ENCODE data around the gene PRSS57. TPM values are rescaled to one million over a fixed set of nuclear protein-coding genes. Genes with fewer than 3 reads are reported as not detected.

The PRSS57 gene
- total and polyA plus RNA-seq, 2 of the 13 experiments (the other 11 are each of a cell fraction or from before 2014, with no cell fraction given) = 0.12 TPM; not detected in 1

- TF ChIP-seq, protein P1, sequence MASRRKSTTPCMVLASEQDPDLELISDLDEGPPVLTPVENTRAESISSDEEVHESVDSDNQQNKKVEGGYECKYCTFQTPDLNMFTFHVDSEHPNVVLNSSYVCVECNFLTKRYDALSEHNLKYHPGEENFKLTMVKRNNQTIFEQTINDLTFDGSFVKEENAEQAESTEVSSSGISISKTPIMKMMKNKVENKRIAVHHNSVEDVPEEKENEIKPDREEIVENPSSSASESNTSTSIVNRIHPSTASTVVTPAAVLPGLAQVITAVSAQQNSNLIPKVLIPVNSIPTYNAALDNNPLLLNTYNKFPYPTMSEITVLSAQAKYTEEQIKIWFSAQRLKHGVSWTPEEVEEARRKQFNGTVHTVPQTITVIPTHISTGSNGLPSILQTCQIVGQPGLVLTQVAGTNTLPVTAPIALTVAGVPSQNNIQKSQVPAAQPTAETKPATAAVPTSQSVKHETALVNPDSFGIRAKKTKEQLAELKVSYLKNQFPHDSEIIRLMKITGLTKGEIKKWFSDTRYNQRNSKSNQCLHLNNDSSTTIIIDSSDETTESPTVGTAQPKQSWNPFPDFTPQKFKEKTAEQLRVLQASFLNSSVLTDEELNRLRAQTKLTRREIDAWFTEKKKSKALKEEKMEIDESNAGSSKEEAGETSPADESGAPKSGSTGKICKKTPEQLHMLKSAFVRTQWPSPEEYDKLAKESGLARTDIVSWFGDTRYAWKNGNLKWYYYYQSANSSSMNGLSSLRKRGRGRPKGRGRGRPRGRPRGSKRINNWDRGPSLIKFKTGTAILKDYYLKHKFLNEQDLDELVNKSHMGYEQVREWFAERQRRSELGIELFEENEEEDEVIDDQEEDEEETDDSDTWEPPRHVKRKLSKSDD (CRISPR knock-in tag; IDR thresholded peaks at IDR 0.05; ENCODE audit: low read depth) = no peak
- 0 out of 2 replicates have a peak, but pooled peaks have one; percentile 6 for TF ChIP-seq ZNF510 (CRISPR knock-in tag; IDR thresholded peaks at IDR 0.05; ENCODE audit: low read depth)
- TF ChIP-seq HNRNPL (IDR thresholded peaks at IDR 0.05; ENCODE audit: low read depth, low read length) = 0 out of 2 replicates have a peak, but pooled peaks have one; percentile 7
- peak; percentile 50; the same call in 1 of the 2 replicates for TF ChIP-seq TAF1 (CRISPR knock-in tag; IDR thresholded peaks at IDR 0.05)
- no peak for TF ChIP-seq ZNF234 (CRISPR knock-in tag; conservative IDR thresholded peaks at IDR 0.05)
- no peak for TF ChIP-seq TAF15 (IDR thresholded peaks at IDR 0.05; ENCODE audit: low read depth, low read length, poor library complexity, severe bottlenecking)
- 0 out of 2 replicates have a peak, but pooled peaks have one; percentile 24 for TF ChIP-seq ZNF460 (CRISPR knock-in tag; IDR thresholded peaks at IDR 0.05; ENCODE audit: borderline replicate concordance)
- TF ChIP-seq MXI1 (IDR thresholded peaks at IDR 0.05; ENCODE audit: borderline replicate concordance, low read depth, low read length) = no peak
- no peak for TF ChIP-seq CBX1 (IDR thresholded peaks at IDR 0.05; ENCODE audit: low read depth)
- no peak for TF ChIP-seq NFYB (CRISPR knock-in tag; IDR thresholded peaks at IDR 0.05)
- 0 out of 2 replicates have a peak, but pooled peaks have one; percentile 41 for TF ChIP-seq EEA1 (CRISPR knock-in tag; IDR thresholded peaks at IDR 0.05; ENCODE audit: borderline replicate concordance)
- no peak for TF ChIP-seq ZNF224 (CRISPR knock-in tag; IDR thresholded peaks at IDR 0.05)
- 0 out of 2 replicates have a peak, but pooled peaks have one; percentile 15 for TF ChIP-seq SNAPC4 (CRISPR knock-in tag; IDR thresholded peaks at IDR 0.05)
- TF ChIP-seq GTF2F1 (IDR thresholded peaks at IDR 0.05; ENCODE audit: low read length) = no peak
- peak; percentile 66 for TF ChIP-seq ZNF850 (CRISPR knock-in tag; conservative IDR thresholded peaks at IDR 0.05)
- TF ChIP-seq MTF1 (CRISPR knock-in tag; IDR thresholded peaks at IDR 0.05) = no peak
- peak in 1 of 2 experiments; percentile 6; a peak in 1 of 4 replicates for TF ChIP-seq POLR2A (IDR thresholded peaks at IDR 0.05; ENCODE audit: insufficient read depth in 1 of 2, low read depth in 2 of 2, low read length in 2 of 2)
- TF ChIP-seq ZNF292 (CRISPR knock-in tag; IDR thresholded peaks at IDR 0.05; ENCODE audit: borderline replicate concordance, low read depth) = no peak
- TF ChIP-seq ZNF724P (CRISPR knock-in tag; IDR thresholded peaks at IDR 0.05; ENCODE audit: borderline replicate concordance) = no peak; the same call in 1 of the 2 replicates
- 0 out of 2 replicates have a peak, but pooled peaks have one; percentile 1 for TF ChIP-seq ZNF775 (CRISPR knock-in tag; IDR thresholded peaks at IDR 0.05; ENCODE audit: borderline replicate concordance)
- TF ChIP-seq MTF2 (CRISPR knock-in tag; IDR thresholded peaks at IDR 0.05; ENCODE audit: borderline replicate concordance) = no peak
These were observed 33.6 kb downstream of the PRSS57 start (continued) for GRCh38 chr19:661427-662196.

Data from HepG2 (cell line).